Endothelial cell (in vitro differentiated cells): ENCODE results near the gene TTLL9. TPM values are rescaled to one million over a fixed set of nuclear protein-coding genes. Genes with fewer than 3 reads are reported as not detected.

Experiments used
- DNase-seq: peaks from one replicate; pipeline ENCODE4 v3.0.0; 2021; ENCODE audit warnings: low spot score
- H3K27ac Mint-ChIP-seq: one replicate; pipeline ENCODE4 v1.8.0; 2021; ENCODE audit warnings: mixed read lengths, inconsistent platforms; ENCODE audit not compliant: unreplicated experiment
- H3K27me3 Mint-ChIP-seq: one replicate; pipeline ENCODE4 v1.8.0; 2021; ENCODE audit warnings: mild to moderate bottlenecking, moderate library complexity, mixed read lengths, inconsistent platforms; ENCODE audit not compliant: unreplicated experiment
- H3K36me3 Mint-ChIP-seq: one replicate; pipeline ENCODE4 v1.8.0; 2021; ENCODE audit warnings: mild to moderate bottlenecking, low read depth, mixed read lengths, inconsistent platforms; ENCODE audit not compliant: unreplicated experiment
- H3K4me1 Mint-ChIP-seq: one replicate; pipeline ENCODE4 v1.8.0; 2021; ENCODE audit warnings: mild to moderate bottlenecking, mixed read lengths, inconsistent platforms; ENCODE audit not compliant: unreplicated experiment
- H3K4me3 Mint-ChIP-seq: one replicate; pipeline ENCODE4 v1.8.0; 2021; ENCODE audit warnings: mild to moderate bottlenecking, mixed read lengths, inconsistent platforms; ENCODE audit not compliant: unreplicated experiment
- H3K9me3 Mint-ChIP-seq: one replicate; pipeline ENCODE4 v1.8.0; 2021; ENCODE audit warnings: mixed read lengths, inconsistent platforms; ENCODE audit not compliant: unreplicated experiment
- CTCF ChIP-seq: fragments of 200-600 bp; sonication (generic); IDR thresholded peaks from one replicate; pipeline ENCODE4 v1.5.0; 2021; ENCODE audit warnings: antibody characterized with exemption; ENCODE audit not compliant: unreplicated experiment
- total RNA-seq: library from RNA; stranded (reverse); fragmentation: NEBNext Ultra II Directional; extraction: Animal tissue kit (Norgen Biotek cat#: 25700); gene quantifications from one replicate; pipeline ENCODE4 v1.2.1, GENCODE V29; 2021; ENCODE audit not compliant: unreplicated experiment

The TTLL9 gene
- total RNA-seq, 1 donor from 2014 or later: 0.46 TPM

- H3K4me3 Mint-ChIP-seq: no peak overlapping the region
- H3K4me1 Mint-ChIP-seq: peaks cover 7% of the 10 kb centered on the region
- H3K27me3 Mint-ChIP-seq: no peaks in the 10 kb centered on the region
- no peaks in the 10 kb centered on the region for H3K36me3 Mint-ChIP-seq
- H3K27ac Mint-ChIP-seq: no peak overlapping the region
- peaks cover 4% of the 10 kb centered on the region for H3K9me3 Mint-ChIP-seq
- TF ChIP-seq CTCF: no peak
- DNase-seq: no peak
Observed at GRCh38 chr20:31922588-31922987, 52.2 kb downstream of the TTLL9 start.

- no peak for TF ChIP-seq CTCF
- no peaks in the 10 kb centered on the region for H3K9me3 Mint-ChIP-seq
- H3K4me1 Mint-ChIP-seq: no peaks in the 10 kb centered on the region
- no peaks in the 10 kb centered on the region for H3K36me3 Mint-ChIP-seq
- H3K4me3 Mint-ChIP-seq: no peak overlapping the region
- no peak overlapping the region for H3K27ac Mint-ChIP-seq
- no peak for DNase-seq
- H3K27me3 Mint-ChIP-seq: no peaks in the 10 kb centered on the region
Observed at GRCh38 chr20:31923388-31924331, 53.2 kb downstream of the TTLL9 start.

- no peak for TF ChIP-seq CTCF
Observed at GRCh38 chr20:31924561-31924960, 54.1 kb downstream of the TTLL9 start.

GRCh38 chr20:31925631-31926030 lies 55.2 kb downstream of the TTLL9 start:
- Mint-ChIP-seq H3K27me3 (no peaks in the 10 kb centered on the region), H3K4me3 (no peak overlapping the region), H3K4me1 (no peaks in the 10 kb centered on the region), H3K36me3 (no peaks in the 10 kb centered on the region), H3K9me3 (no peaks in the 10 kb centered on the region), H3K27ac (no peak overlapping the region)
- DNase-seq: no peak
- no peak for TF ChIP-seq CTCF

More at GRCh38 chr20:31924561-31924960, 54.1 kb downstream of the TTLL9 start:
- DNase-seq: no peak
- no peak overlapping the region for H3K4me3 Mint-ChIP-seq
- H3K27me3 Mint-ChIP-seq: no peaks in the 10 kb centered on the region
- H3K27ac Mint-ChIP-seq: no peak overlapping the region
- no peaks in the 10 kb centered on the region for H3K4me1 Mint-ChIP-seq
- no peaks in the 10 kb centered on the region for H3K9me3 Mint-ChIP-seq
- no peaks in the 10 kb centered on the region for H3K36me3 Mint-ChIP-seq

GRCh38 chr20:31926493-31926892 lies 56.1 kb downstream of the TTLL9 start:
- Mint-ChIP-seq H3K4me3 (no peak overlapping the region), H3K27me3 (peaks cover 3% of the 10 kb centered on the region), H3K27ac (no peak overlapping the region), H3K4me1 (no peaks in the 10 kb centered on the region), H3K36me3 (no peaks in the 10 kb centered on the region), H3K9me3 (no peaks in the 10 kb centered on the region)
- DNase-seq: no peak
- TF ChIP-seq CTCF: no peak
